GM12875 (cell line): Measurements from ENCODE around the gene PMCH.
"Not testable (repeated sequence)": the region's sequence is repeated elsewhere in the genome, so short reads cannot be mapped to it uniquely, and the experiment has no call there.

Experiments used
- H3K4me3 ChIP-seq: one replicate; pipeline ENCODE4 v1.5.1; 2011; ENCODE audit warnings: low read depth, low read length, control low read depth
- CTCF ChIP-seq: IDR thresholded peaks from 2 replicates; pipeline ENCODE4 v1.5.1; 2011; ENCODE audit warnings: low read depth, mild to moderate bottlenecking, control low read depth, inconsistent platforms, low read length, moderate library complexity, borderline replicate concordance; ENCODE audit not compliant: insufficient read depth

The PMCH gene

GRCh38 chr12:102174117-102174516, 23.5 kb downstream of the PMCH start:
- no peak overlapping the region for H3K4me3 ChIP-seq
- TF ChIP-seq CTCF, result no peak

GRCh38 chr12:102172436-102172835, 25.2 kb downstream of the PMCH start:
- no peak for TF ChIP-seq CTCF
- H3K4me3 ChIP-seq, result no peak overlapping the region

GRCh38 chr12:102171951-102172350, 25.7 kb downstream of the PMCH start:
- no peak overlapping the region for H3K4me3 ChIP-seq
- no peak for TF ChIP-seq CTCF

GRCh38 chr12:102169922-102170621, 27.6 kb downstream of the PMCH start:
- TF ChIP-seq CTCF, result peak; percentile 63; the same call in 1 of the 2 replicates
- H3K4me3 ChIP-seq, result no peak overlapping the region

- H3K4me3 ChIP-seq, result no peak overlapping the region
- TF ChIP-seq CTCF, result no peak
These were observed 29.6 kb downstream of the PMCH start for GRCh38 chr12:102167821-102168604.

GRCh38 chr12:102163383-102163782, 34.2 kb downstream of the PMCH start:
- H3K4me3 ChIP-seq, result no peak overlapping the region
- TF ChIP-seq CTCF, result no peak

GRCh38 chr12:102155206-102155605, 42.4 kb downstream of the PMCH start:
- H3K4me3 ChIP-seq, result not testable (repeated sequence)

- H3K4me3 ChIP-seq, result not testable (repeated sequence)
These were observed 50.5 kb downstream of the PMCH start for GRCh38 chr12:102147062-102147587.
